H54 (cell line): Measurements from ENCODE around the gene ATAD3C.
"Not testable (repeated sequence)": the region's sequence is repeated elsewhere in the genome, so short reads cannot be mapped to it uniquely, and the experiment has no call there.

Source experiments
- DNase-seq: peaks from one replicate; pipeline ENCODE4 v3.0.0; 2011; ENCODE audit warnings: low spot score, mixed read lengths; ENCODE audit not compliant: insufficient read length
- FAIRE-seq: peaks from 3 replicates; lab custom pipeline; 2011; peaks lifted over from hg19 to GRCh38; lab: Jason Lieb, UNC
- POLR2A ChIP-seq: IDR thresholded peaks from 2 replicates; pipeline ENCODE4 v1.6.1; 2011; ENCODE audit warnings: low read depth, mild to moderate bottlenecking, low read length

The ATAD3C gene, protein sequence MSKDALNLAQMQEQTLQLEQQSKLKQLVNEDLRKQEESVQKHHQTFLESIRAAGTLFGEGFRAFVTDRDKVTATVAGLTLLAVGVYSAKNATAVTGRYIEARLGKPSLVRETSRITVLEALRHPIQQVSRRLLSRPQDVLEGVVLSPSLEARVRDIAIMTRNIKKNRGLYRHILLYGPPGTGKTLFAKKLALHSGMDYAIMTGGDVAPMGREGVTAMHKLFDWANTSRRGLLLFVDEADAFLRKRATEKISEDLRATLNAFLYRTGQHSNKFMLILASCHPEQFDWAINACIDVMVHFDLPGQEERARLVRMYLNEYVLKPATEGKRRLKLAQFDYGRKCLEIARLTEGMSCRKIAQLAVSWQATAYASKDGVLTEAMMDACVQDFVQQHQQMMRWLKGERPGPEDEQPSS

GRCh38 chr1:1449099-1449739 is at the start of gene ATAD3C:
TSS of gene ATAD3C (plus strand) at chr1:1449689. CDS start at chr1:1450684, 995 bp downstream.
- no peak for FAIRE-seq
- DNase-seq = no peak
- no peak for TF ChIP-seq POLR2A

DNA sequence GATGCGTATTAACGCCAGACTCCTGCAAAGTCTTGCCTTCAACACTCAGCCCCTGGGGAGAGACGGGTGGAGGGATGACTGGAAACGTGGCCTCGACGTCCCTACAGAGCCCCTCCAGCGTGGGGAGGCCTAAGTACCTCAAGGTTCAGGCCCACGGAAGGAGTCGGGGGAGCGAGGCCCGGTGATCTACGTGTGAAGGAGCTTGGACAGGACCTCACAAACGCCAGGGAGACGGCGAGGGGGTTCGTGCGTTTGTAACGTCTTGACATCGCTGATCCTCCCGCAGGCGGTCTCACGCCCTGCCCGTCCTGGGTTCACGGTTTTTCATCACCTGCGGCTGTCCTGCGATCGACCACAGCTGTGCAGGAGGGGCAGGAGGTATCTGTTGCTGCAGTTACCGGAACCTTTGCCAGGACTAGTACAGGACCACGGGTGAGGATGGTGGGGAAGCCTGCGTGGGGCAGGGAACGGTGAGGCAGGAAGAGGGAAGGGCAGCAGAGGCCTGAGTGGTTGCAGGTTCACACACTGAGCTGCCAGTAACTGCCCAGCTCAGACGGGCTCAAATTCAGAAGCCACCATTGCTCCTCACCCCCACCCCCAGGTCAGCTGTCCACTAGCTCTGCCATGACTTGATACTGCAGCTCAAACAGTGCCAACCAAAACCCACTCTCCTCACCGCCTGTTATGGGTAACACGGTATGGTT is 49.5 kb upstream of the ATAD3C start:
- TF ChIP-seq POLR2A = no peak
- DNase-seq (no peak), FAIRE-seq (no peak)

DNA sequence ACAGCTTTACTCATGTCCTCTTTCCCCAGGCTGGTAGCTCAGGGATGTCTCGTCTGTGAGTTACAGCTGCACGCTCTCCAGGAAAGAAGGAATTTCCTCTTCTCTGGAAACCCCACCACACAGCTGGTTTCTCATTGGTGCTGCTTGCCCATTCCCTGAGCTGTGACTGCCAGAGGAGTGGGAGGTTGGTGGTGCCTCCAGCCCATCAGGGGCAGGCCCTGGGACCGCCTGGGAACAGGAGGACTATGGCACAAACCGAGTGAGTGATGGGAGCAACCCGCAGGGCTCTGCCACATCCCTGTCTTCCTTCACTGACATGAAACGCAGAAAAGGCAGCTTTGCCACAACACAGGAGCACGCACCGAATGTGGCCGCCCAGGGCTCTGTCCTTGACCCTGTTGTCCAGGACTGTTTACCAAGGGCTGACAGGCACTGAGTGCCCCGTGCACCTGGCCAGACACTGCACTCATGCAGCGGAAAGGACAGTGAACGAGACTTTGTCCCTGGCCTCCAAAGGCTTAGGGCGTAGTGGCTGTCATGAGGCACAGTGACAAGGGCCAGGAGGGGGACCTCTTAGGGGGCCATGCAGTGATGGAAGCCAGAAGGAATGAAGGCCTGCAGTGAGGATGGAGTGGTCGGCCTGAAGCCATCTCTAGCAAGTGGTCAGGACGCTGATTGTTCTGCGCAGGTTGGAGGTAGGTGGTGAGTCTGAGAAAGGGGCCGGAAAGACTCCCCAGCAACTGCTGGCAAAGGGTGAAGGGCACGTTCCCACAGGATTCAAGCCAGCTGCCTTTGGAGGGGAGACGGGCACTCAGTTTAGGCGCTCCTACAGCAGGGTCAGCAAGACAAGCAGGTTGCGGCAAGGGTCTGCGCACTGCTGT is 48.7 kb upstream of the ATAD3C start:
- FAIRE-seq = no peak
- TF ChIP-seq POLR2A = 0 out of 2 replicates have a peak, but pooled peaks have one; percentile 17
- no peak for DNase-seq

- DNase-seq (no peak), FAIRE-seq (no peak)
- no peak for TF ChIP-seq POLR2A
Measured at GRCh38 chr1:1401457-1402010, 48.0 kb upstream of the ATAD3C start.

DNA sequence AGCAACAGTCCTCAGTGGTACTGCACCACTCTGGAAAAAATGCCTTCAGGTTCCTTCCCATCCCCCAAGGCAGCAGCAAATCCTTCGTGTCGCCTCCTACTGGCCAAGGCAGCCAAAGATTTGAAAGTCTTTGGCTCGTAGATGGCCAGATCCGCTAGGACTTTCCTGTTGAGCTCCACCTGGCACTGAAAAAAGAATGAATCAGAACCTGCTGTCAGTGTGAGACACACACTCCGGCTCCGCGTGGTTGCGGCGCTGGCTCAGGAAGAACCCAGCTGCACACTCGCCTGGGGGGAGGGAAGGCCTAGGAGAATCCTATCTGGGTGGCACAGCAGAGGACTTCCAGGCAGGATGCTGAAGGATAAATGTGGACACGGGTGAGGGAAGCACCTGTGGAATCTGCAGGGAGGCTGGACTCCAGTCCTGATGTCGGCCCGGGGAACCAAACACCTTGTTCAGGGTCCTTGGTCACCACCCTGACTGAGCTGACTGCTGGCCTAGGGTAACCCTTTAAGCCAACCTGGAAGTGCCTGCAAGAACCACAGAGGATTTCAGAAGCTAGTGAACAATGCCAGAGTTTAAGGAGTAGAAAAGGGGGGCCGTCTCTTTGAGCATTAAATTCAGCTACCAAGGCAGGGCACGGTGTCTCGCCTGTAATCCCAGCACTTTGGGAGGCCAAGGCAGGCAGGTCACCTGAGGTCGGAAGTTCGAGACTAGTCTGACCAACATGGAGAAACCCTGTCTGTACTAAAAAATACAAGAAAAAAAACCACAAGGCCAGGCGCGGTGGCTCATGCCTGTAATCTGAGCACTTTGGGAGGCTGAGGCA is 47.2 kb upstream of the ATAD3C start:
- no peak for DNase-seq
- no peak for FAIRE-seq
- no peak for TF ChIP-seq POLR2A

- FAIRE-seq, DNase-seq: not testable (repeated sequence)
Measured at GRCh38 chr1:1402901-1403392, 46.5 kb upstream of the ATAD3C start.

DNA sequence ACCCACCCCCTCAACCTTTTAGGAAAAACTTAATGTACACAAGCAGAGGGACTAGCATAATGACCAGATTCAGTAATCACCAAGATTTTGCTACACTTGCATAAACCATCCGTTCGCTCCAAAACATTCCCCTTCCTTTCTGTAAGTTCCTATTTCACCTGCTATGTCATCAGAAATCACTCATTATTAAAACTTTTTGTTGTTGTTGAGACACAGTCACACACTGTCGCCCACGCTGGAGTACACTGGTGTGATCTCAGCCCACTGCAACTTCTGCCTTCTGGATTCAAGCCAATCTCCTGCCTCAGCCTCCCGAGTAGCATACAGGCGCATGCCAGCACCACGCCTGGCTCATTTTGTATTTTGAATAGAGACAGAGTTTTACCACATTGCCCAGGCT is 45.8 kb upstream of the ATAD3C start:
- TF ChIP-seq POLR2A = no peak
- FAIRE-seq = no peak
- no peak for DNase-seq

- DNase-seq (no peak), FAIRE-seq (no peak)
- TF ChIP-seq POLR2A = no peak
Measured at GRCh38 chr1:1406101-1406820, 43.2 kb upstream of the ATAD3C start.

DNA sequence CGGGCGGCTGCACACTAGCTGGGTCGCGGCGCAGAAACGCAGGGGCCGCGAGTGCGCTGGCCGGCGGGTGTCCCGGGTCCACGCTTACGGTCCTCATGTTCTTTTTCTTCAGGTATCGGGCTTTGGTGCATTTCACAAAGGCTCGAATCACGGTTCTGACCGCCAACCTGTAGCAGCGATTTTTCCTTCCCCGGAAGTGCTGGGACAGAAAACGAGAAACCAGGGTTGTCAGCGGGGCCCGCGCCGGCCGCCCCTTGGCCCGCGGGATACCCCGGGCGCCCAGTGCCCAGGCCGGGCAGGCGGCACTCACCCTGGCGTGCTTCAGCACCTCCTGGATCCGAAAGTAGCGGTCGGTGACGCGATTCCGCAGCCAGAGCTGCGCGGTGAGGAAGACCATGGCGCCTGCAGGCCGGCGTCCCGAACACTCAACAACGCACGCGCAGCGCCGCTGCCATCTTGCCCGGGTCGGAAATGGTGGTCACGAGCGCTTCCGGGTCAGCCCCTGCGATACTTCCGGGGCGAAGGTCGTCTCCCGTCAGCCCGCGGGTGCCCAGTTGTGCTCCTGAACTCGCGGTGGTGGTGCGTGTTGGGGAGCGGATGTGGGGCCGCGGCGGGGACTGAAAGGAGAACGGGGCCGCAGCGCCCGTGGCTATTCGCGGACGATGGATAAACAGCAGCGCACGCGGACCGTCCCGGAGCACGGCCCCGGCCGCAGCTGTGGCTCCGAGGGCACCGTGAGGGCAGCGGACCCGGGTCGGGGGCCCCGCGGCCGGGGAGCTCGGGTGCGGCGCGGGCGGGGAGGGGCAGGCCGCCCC is 42.5 kb upstream of the ATAD3C start, which contains the start of gene MRPL20:
TSS of gene MRPL20 (minus strand) at position 473 of the 815 bp plus-strand sequence. CDS start at position 397, 76 bp downstream.
- no peak for FAIRE-seq
- peak; percentile 83 for DNase-seq
- peak; percentile 81 for TF ChIP-seq POLR2A

DNA sequence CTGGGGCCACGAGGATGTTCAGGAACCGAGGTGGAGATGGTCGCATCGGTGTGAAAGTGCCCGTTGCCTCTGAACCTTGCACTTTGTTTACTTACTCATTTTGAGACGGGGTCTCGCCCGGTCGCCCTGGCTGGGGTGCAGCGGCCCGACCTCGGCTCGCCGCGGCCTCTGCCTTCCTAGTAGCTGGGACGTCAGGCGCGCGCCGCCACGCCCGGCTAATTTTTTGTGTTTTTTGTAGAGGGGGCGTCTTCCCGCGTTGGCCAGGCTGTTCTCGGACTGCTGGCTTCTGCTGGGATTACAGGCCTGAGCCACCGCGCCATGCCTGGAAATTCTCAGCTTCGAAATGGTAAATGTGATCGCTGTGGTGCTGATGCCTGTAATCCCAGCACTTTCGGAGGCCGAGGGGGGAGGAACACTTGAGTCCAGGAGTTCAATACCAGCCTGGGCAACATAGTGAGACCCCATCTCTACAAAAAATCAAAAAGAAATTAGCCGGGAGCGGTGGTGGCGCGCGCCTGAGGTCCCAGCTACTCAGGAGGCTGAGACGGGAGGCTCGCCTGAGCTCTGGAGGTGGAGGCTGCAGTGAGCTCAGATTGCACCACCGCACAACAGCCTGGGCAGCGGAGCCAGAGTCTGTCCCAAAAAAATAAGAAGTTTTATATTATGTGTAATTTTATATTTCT is 41.7 kb upstream of the ATAD3C start:
- no peak for FAIRE-seq

DNA sequence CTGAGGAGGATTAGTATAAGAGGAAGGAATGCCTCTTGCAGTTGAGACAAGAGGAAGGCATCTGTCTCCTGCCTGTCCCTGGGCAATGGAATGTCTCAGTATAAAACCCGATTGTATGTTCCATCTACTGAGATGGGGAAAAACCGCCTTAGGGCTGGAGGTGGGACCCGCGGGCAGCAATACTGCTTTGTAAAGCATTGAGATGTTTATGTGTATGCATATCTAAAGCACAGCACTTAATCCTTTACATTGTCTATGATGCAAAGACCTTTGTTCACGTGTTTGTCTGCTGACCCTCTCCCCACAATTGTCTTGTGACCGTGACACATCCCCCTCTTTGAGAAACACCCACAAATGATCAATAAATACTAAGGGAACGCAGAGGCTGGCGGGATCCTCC is 39.3 kb upstream of the ATAD3C start:
- not testable (repeated sequence) for DNase-seq, FAIRE-seq

More for the DNA sequence above, 41.7 kb upstream of the ATAD3C start:
- no peak for TF ChIP-seq POLR2A
- no peak for DNase-seq
